Amniotic epithelial cell (primary cell): ENCODE results near the gene EID1.
A peak's percentile ranks its signal among the peaks of the same experiment; 100 is the strongest.
"Not testable (repeated sequence)": the region's sequence is repeated elsewhere in the genome, so short reads cannot be mapped to it uniquely, and the experiment has no call there.

Experiments
- DNase-seq: peaks from one replicate; pipeline ENCODE4 v3.0.0-alpha.2; 2010; ENCODE audit warnings: low read depth

EID1 gene

DNA sequence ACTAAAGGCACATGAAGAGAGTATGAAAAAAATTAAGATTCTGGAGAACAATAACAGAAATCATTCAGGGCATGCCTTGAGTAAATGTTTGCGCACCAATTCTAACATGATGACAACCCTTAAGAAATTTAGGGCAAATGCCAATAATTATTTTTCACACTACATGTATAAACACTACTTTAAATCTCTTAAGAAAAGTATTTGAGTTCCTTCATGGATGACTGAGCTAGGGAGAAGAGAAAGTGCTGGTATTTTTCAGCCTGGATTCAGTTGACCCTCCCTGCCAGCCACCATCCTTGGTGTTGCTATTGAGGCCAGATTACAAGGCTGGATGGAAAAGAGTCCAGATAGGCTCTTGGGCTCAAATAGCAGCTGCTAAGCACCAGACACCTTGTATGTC lies 8.0 kb upstream of the EID1 start:
- DNase-seq = no peak

DNA sequence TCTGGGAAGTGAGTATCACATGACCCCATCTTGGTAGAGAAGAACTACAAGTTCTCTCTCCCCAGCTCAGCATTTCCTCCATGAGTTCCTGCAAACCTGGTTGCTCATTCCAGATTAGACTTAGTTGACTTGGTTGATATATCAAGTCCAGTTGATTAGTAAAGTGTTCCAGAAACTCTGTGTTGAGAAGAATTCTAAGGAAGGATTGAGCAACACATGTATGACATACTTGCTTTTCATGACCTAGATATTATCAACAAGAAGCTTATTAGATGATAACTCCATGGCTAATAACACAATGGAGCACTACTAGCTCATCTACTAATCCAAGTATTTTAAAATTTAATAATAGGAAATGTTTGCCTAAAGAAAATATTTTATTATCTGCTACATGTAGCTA lies 6.4 kb upstream of the EID1 start:
- DNase-seq = peak; percentile 89

DNA sequence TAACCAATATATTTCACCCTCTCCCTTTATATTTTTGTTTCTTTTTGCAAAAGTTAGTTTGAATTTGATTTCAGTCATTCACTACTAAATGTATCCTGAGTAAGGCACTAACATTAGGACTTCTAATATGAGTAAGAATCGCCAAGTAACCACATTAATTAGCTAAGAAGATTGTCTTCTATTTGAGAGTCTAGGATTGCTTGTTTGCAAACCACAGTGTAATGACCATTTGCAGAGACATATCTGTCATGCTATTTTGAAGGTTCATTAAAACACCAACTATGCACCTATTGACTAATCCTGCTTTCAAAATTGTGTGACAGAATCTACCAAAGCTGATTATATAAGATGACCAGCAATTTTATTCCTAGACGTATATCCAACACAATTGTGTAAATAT lies 5.3 kb upstream of the EID1 start:
- no peak for DNase-seq

DNA sequence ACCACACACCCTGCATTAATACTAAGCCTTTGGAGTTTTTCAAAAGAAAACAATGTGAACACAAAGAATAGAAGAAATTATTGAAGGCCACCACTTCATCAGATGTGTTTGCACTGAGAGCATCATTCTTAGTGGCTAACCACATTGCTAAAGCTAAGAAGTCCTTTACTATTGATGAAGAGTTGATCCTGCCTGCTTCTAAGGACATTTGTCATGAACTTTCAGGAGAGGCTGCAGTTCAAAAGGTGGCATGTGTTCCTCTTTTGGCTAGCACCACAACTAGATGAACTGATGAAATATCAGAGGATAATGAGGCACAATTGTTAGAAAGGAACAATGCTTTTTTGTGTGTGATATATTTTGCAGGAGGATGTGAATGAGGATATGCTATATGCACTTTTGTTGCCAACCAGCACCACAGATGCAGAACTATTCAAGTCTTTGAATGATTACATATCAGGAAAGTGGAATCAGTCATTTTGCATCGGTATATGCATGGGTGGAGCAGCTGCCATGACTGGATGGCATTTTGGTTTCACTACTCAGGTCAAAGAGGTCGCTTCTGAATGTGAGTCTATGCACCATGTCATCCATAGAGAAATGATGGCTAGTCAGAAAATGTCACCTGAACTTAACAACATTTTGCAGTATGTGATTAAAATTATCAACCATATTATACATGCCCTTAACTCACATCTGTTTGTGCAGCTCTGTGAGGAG lies 2.5 kb upstream of the EID1 start:
- DNase-seq = no peak

DNA sequence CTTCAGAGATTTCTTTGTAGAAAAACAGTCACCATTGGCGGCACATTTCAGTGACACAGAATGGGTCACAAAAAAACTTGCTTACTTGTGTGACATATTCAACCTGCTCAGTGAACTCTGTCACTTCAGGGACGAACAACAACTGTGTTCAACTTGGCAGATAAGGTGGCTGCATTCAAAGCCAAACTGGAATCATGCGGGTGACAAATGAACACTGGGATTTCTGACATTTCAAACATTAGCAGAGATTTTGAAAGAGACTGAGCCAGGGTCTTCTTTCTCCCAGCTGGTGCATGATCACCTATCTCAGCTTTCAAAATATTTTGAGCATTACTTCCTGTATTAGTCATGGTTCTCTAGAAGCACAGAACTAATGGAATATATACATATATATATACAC lies 1.9 kb upstream of the EID1 start:
- no peak for DNase-seq

DNA sequence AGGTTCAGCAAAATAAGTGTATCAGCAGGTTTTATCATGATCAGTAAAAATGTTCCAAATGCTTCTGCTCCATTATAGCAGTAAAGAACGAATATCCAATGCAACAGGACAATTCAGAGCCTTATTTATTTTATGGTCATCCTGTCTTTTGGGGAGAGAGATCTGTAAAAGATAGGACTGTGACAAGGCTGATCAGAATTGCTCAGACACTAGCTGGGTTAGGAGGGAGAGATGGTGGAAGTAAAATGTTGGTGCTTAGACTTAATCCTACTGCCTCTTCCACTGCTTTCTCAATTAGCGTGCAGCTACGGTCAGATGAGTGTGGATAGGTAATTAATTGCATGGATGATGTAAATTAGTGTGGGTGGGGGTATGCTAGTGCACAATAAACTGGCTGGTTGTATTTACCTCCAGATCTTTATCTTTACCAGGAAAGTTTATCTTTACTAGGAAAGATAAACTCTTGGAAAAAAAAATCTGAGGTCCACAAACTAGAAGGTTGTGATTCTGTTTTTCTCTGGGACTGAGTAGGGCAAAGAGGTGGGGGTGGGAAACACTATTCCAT lies 2.2 kb downstream of the EID1 start:
- no peak for DNase-seq

DNA sequence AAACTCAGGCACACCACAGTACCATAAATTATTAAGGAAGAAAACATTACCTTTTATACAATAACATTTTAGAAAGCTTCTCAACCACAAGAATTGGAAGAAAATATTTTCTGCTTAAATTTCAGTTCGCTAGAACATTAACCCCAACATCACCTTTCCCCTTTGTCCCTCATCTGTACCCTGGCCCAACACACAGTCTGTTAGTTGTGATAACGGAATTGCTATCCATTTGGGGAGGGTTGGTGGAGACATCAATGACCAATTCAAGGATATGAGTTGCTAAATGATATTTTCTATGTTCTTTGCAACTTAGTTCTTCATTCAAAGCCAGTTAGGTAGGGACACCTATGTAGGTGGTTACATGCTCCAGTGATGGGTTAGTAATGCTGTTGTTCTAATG lies 5.8 kb downstream of the EID1 start:
- DNase-seq = no peak

DNA sequence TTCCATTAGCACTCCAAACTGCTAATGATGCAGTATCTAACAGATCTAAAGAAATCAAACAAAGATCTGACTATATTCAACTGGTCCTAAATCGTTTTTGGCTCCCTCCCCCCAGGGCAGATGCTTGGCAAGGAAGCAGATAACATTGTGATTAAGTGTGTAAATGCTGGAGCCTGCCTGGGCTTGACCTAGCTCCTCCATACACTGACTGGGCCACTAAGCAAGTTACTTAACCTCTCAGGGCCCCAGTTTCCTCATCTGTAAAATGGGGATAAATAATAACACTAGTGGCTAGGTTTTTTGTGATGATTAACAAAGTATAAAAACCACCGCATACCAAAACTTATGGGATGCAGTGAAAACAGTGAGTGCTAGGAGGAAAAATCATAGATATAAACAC lies 9.2 kb downstream of the EID1 start:
- no peak for DNase-seq

DNA sequence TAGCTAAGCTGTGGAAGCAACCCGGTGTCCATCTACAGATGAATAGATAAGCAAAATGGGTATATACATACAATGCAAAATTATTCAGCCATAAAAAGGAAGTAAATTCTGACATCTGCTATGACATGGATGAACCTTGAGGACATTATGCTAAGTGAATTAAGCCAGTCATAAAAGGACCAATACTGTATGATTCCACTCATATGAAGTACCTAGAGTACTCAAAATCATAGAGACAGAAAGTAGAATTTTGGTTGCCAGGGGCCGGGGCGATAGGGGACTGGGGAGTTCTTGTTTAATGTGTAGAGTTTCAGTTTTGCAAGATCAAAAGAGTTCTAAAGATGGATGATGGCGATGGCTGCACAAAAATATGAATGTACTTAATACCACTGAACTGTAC lies 10.3 kb downstream of the EID1 start:
- DNase-seq = no peak

DNA sequence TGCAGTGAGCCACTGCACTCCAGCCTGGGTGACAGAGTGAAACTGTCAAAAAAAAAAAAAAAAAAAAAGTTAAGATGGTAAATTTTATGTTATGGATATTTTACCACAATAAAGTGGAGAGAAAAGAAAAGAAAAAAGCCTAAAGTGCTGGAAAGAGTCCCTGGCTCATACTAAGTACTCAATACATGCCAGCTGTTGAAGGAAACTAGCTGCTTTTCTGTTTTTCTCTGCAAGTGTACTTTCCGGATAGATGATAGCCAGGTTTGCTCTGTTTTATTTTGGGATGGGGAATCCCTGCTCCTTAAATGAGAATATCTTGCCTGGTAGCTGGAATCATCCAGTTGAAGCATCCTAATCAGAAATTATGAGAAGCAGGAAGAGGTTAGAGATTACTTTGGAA lies 10.9 kb downstream of the EID1 start:
- DNase-seq = no peak

DNA sequence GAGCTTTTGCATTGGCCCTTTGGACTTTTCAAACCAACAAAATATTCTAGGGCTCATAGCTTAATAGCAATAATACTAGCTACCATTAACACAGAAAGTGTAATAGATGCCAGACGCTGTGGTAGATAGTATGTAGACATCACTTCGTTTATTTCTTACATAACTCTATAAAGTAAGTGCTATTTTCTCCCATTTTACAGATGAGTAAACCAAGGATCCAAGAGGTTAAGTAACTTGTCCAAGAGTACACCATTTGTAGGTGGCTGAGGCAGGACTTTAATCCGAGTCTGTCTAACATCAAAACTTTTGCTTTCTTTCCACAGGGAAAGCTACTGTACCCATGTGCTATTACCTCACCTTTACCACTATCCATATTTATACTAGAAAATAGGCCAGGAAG lies 12.0 kb downstream of the EID1 start:
- DNase-seq = no peak

DNA sequence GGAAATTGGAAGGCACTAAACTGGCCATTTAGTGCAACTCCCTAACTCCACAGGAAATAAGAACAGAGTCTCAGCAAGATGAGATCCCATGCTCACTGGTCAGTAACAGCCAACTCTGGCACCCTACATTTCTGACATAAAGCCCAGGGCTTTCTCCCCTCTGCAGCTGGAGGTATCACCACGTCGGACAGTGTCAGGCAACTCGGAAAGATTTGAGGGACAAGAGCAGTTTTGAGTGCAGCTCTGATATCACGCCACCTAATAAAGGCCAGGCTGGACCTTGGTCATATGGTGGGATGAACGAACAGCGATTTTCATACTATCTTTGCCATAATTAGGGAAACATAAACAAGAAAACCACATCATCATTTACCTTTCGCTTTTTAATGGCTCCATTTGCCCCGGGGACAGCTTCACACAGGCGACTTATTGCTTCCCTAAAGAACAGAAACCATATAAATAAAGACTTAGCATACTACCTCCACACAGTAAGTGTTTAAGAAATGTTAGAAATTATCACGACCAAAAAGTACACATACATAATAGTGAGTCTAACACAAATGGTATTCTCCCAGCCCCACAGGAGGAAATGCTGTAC lies 12.5 kb downstream of the EID1 start:
- DNase-seq = no peak

DNA sequence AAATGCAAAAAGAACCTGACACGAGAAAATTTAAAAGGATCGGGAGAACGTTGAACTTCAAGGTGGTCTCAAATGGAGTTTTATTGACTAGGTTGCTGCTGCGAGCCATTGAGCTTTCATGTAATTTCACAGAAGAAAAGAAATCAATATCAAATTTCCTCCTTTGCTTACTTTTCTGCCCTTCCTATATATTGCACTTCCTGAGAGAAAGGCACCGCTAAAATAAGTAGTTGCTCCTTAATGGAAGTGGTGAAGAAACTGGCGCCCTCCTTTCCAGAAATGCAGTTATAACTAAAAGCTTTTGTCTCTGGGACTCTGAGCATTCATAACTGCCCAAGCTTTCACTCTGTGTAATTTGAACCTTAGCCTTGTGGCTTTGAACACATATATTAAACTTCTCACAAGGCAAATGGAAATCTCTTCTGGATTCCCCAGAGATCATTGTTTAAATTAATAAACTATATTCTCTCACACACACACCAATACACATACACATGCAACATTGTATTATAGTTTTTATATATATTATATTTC lies 13.4 kb downstream of the EID1 start:
- no peak for DNase-seq

DNA sequence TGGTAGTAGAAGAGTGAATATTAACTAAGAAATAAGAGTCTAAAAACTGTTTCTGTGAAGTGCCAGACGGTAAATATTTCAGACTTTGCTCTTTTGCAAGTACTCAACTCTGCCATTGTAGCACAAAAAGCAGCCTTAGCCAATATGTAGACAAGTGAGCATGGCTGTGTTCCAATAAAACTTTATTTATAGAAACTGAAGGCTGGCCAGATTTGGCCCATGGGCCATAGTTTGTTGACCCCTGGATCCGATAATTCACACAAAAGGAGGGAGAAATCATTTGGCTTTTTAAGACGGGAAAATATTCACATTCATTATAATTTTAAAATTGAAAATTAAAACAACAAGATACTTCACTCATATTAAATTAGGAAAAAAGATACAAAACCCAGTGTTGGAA lies 15.4 kb downstream of the EID1 start:
- no peak for DNase-seq

DNA sequence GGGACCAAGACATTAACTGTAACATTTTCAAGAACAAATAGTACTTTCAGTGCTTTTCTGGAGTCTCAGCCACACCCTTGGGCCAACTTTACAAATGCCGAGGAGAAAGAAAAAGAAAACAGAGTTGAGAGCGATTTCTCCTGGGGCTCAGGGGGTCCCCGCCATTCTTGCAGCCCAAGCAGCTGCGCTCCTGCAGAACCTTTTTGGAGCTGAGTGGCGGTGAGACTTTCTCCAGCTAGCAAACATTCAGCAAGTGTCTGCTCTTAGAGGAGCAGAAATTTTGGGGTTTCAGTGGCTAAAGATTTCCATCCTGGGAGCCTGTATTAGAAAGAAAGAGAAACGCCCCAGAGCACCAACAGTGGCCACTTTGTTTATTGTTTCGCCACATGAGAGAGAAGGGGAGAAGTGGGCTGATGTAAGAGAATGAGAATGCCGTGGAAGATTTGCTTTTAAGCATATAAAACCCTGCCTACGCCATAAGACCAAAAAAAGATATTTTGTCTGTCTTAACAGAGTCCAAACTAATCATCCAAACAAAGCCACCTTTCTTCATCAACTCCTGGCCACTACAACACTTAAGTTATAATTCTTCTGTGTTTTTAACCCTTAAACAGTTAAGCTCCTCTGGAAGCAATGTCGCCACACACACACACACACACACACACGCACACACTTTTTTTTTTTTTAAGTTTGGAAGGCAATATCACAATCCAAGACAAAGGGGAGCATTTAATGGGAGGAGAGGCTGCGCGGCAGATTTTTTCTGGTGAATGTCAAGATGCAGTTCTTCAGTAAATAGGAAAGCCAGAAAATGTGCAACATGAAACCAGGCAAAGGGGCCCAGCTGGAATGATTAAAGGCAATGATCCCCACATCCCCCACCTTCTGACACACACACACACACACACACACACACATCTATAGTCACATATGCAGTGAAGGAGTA lies 19.2 kb downstream of the EID1 start:
- DNase-seq = peak; percentile 56

DNA sequence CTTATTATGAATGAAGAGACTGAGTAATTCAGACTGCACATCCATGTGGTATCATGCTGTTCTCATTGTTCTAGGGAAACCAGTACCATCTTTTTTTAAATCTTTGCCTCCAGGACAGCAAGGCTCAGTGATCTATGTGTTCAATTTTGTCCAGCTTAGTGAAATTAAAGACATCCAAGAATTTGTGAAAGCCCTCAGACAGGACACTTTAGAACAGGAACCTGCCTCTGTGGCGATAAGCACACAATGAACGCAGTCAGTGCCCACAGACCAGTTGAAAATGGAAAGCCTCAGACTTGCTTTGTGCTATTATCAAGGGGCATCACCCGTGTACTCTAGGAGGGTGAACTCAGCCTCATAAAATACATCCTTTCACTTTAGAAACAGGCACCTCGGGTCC lies 20.1 kb downstream of the EID1 start:
- no peak for DNase-seq

DNA sequence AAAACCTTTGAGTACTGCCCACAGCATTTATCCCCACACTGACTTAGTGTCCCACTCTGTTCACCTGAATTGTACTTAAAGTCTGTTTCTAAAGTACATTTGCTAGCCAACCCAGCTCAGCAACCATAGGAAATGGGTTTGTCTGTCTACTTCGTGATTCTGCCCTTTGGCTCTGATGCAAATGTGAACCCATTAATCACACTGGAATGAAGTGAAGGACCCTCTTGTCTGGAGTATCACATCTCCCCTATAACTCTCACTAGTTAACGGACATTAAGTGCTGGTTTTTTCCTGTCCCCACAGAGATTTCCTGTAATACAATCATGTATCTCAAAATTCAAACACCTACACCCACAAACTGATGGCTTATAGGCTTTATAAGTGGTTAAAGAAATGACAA lies 20.5 kb downstream of the EID1 start:
- no peak for DNase-seq

DNA sequence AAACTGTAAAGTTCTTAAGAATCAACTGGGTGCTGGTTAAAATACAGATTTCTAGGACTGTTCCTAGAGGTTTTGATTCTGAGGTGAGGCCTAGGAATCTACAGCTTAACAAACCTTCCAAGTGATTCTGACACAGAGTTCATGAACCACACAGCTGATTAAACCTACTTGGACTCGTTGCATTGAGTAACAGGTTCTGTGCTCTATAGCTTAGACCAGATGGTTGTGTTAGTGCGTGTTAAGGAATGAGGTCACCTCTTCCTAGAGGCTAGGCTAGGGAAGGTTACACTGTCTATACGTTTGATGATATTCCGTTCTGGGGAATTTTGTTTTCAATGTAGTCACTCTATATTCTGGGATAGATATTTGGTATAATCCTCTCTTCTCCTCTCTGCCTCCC lies 21.9 kb downstream of the EID1 start:
- peak; percentile 42 for DNase-seq

DNA sequence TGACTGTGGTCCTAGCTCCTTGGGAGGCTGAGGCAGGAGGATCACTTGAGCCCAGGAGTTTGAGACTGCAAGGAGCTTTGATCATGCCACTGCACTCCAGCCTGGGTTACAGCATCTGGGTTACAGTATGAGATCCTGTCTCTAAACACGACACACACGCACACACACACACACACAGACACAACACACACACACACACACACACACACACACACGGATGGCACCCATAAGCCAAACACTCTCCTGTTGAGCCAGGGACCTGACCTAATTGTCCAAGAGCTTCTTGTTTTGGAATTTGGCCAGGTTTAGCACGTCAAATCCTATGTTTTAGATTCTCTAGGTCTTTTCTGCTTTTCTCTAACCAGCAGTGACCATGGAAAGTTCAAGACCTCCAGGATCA lies 26.8 kb downstream of the EID1 start:
- DNase-seq = no peak

DNA sequence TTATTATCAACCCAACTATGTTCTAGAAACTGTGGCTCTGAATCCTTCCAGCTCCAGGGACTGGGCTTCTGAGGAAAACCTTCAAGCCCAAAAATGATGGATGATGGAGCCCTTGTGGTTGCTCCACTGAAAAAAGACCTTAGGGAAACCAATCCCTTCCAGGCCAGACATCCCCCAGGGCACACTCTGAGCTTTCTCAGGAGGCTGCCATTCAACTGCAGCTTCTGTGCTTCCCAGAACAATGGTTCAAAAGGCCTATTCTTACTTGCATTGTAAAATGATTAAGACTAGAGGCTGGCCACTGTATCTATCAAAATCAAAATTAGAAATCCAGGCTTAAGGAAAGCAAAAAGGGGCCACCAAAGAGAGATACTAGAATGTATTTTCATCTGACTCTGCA lies 27.3 kb downstream of the EID1 start:
- DNase-seq = no peak

DNA sequence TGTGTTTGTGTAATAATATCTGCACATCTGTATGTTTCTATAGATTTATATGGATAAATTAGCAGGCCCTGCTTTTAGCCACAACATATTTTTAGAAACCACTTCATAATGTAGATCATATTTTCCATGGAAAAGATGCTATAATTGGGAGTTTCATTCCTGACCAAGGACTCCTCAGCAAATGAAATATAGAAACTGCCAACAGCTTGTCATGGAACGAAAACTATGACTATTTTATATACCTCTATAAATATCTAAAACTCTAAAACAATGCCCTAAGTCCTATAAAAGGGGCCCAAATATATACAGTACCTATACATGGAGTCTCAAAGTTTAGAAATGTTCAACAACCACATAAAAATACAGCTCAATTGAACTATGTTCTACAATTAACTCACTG lies 27.9 kb downstream of the EID1 start:
- DNase-seq = no peak

DNA sequence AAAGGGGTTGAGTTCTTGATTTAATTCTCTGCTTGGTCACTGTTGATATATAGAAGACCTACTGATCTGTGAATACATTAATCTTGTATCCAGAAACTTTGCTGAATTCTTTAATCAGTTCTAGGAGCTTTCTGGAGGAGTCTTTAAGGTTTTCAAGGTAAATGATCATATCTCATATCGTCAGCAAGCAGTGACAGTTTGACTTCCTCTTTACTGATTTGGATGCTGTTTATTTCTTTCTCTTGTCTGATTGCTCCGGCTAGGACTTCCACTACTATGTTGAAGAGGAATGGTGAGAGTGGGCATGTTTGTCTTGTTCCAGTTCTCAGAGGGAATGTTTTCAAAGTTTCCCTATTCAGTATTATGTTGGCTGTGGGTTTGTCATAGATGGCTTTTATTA lies 31.4 kb downstream of the EID1 start:
- DNase-seq = not testable (repeated sequence)

DNA sequence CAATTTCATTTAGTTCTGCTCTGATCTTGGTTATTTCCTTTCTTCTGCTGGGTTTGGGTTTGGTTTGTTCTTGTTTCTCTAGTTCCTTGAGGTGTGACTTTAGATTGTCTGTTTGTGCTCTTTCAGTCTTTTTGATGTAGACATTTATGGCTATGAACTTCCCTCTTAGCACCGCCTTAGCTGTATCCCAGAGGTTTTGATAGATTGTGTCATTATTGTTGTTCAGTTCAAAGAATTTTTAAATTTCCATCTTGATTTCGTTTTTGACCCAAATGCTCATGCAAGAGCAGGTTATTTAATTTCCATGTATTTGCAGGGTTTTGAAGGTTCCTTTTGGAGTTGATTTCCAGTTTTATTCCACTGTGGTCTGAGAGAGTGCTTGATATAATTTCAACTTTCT lies 32.6 kb downstream of the EID1 start:
- DNase-seq = not testable (repeated sequence)
